ENCODE measurements around the gene JUP.
"Not testable (repeated sequence)": the region's sequence is repeated elsewhere in the genome, so short reads cannot be mapped to it uniquely, and the experiment has no call there.

JUP gene

DNA sequence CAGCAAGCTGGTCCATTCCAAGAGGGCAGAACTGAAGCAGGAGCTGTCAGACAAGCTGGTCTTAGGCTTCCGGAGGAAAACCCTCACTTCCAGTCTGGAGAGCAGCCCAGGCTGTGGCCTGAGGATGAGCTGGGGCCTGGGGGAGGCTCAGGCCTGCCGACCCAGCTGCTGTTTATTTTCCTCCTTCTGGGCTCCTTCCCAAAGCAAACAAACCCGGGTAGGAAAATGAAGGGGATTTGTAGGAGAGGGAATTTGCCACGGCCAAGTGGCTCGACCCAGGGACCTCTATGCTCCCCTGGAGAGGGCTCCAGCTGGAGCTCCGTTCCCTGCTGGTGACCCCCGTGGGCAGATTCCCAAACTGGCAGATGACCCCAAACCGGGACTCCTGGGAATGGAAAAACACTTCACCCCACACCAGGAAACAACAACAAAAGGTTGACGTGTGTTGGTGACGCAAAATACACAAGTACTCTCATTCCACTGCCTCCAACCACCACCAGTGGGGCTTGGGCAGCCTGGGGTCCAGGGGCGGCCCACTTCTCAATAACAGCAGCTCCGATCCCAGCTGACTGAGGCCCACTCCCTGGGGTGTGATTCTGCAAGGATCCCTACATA, 8.8 kb downstream of the JUP start:
- no peak for DNase-seq

GRCh38 chr17:41777157-41777573, 9.3 kb downstream of the JUP start:
- DNase-seq = no peak

DNA sequence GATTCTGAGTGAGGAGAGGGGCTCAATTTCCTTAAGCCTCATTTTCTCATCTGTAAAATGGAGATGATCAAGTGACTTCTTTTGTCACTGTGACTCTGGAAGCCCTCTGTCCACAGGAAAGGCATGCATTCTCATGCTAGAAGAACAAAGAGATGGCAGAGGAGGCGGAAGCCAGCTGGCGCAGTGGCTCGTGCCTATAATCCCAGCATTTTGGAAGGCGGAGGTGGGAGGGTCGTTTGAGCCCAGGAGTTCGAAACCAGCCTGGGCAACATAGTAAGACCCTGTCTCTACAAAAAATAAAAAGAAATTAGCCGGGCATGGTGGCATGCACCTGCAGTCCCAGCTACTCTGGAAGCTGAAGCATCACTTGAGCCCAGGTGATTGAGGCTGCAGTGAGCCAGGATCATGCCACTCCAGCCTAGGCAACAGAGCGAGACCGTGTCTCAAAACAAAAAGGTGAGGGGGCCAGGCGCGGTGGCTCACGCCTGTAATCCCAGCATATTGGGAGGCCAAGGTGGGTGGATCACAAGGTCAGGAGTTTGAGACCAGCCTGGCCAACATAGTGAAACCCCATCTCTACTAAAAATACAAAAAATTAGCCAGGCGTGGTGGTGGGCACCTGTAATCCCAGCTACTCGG, 10.1 kb downstream of the JUP start:
- DNase-seq = not testable (repeated sequence)

GRCh38 chr17:41775394-41776226, 10.9 kb downstream of the JUP start:
- DNase-seq = no peak

- no peak for DNase-seq
Measured at GRCh38 chr17:41773731-41774193, 12.7 kb downstream of the JUP start.

DNA sequence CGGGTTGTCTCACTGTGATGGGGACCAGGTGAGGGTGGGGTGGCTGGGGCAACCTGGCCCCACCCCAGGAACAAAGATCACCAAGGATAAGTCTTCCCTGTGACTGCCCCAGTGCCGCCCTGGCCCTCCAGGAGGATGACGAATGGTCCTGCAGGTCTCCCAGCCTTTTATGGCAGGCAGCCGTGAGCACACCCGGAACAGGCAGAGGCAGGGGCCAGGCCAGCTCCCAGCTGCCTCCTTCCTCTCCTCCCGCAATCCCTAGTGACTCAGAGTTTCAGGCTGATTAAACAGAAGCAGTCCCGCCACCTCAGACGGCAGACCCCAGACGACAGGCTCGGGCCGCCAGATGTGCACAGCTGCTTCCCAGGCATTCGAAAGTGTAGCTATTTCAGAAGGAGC, 13.3 kb downstream of the JUP start:
- DNase-seq = no peak

- DNase-seq = no peak
Measured at GRCh38 chr17:41772586-41773189, 13.8 kb downstream of the JUP start.

DNA sequence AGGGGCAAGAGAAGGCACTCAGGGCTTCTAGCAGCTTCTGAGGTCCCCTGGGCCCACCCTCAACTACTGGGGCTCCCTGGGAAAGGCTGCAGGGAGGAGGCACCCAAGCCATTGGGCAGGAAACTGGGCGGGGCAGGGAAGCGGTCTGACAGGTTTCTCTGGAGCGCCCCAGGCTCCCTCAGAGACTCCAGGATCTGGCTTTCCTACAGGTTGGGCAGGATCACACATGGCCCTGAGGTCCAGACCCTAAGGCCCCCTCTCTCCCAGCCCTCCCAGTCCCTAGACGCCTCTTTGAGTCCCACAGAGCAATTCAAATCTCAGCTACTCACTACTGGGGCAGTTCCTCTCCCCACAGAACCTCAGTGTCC, 14.3 kb downstream of the JUP start:
- no peak for DNase-seq

DNA sequence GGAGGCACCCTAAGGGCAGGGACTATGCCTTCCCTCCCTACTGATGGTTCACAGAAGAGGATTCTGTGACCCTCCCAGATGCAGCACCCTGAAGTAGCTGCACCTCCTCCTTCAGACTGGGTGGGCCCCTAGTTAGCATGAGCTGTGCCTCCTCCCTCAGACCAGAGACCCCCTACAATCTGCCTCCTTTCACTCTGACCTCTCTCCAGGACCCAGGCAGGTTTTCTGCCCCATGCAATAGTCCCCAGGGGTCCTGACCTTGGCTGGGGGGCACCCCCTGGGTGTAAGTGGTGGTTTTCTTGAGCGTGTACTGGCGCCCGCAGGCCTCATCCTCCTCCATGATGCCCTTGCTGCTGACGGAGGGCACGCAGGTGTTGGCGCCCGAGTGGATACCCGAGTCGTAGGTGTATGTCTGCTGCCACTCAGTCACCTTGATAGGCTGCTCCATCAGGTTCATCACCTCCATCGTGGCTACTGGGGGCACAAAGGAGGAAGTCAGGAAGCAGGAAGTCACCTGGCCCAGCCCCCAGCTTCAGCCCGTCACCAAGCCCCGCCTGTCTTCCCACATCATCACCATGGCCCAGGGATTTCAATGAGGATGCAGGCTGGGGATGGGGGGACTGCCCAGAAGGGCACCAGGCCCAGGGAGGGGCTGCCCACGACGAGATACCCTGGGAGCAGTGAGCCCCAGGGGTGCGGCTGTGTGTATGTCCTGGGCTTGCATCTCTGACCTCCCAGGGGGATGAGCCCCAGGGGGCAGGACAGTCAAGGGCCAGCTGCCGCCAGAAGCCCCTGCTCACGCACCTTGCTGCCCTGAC, 14.9 kb downstream of the JUP start:
- DNase-seq = no peak

DNA sequence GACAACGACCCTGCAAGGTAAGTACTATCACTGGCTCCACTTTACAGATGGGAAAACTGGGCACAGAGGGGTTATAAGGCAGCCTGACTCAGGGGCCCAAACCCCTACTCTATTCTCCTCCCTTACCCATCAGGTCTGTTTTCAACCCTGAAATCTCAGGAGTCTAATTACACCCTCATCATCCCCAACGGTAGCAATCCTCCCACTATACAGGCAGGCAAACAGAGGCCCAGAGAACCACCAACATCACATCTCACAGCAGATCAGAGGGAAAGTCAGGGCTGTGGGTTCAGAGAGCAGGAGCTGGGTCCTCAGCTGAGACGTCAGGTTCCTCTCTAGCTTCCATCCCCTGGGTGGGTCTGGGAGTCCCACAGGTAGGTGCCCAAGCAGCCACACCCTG, 16.5 kb downstream of the JUP start:
- DNase-seq = no peak

DNA sequence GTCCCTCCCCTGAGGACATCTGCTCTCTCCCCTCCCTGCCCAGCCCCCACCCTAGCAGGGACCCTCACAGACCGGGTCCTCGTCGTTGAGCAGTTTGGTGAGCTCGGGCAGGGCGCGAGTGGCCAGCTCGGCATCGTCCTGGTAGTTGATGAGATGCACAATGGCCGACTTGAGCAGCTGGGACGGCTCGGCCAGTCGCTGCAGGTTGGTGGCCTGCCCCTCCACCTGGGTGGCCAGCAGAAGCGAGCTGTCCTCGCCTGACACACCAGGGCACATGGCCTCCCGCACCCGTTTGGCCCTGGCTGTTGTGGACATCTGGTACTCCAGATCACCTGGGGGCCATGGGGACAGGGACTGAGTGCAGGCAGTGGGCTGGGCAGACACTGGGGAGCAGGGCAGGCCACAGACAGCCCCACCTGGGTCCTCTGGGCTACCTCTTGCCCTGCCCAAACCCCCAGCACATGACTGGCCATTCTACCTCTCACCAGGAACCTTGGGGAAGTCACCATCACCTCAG, 17.1 kb downstream of the JUP start:
- no peak for DNase-seq

DNA sequence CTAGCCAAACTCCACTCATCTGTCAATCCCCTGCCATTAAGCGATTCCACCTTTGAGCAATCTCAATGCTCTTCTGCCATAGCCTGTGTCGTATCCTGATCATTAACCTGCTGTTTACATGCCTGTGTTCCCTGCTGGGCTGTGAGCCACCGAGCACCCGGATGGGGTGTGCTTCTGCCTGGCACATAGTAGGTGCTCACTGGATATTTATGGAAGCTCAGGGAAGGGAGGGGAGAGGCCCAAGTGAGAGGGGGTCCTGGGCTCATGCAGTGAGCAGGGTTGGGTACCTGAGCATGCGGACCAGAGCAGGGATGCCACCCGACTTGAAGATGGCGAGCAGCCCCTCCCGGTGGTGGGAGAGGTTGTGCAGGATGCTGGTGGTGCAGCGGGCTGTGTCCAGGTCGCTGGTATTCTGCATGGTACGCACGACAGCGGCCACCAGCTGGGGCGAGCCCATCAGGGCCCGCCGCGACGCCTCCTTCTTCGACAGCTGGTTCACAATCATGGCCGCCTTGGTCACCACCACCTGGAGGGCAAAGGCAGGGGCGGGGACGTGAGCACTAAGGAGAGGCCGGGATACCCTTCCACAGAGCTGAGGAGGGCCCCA, 17.7 kb downstream of the JUP start:
- DNase-seq = no peak

GRCh38 chr17:41767324-41768042, 19.0 kb downstream of the JUP start:
- no peak for DNase-seq

DNA sequence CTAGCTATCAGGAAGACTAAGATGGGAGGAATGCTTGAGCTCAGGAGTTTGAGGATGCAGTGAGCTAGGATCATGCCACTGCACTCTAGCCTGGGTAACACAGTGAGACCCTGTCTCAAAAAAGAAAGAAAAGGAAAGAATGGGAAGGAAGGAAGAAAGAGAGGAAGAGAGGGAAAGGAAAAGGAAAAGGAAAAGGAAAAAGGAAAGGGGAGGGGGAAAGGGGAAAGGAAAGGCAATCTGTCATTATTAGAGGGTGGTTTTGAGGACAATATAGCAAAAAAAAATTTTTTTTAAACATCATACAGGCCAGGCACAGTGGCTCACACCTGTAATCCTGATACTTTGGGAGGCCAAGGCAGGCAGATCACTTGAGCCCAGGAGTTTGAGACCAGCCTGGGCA, 20.4 kb downstream of the JUP start:
- DNase-seq = no peak

GRCh38 chr17:41763327-41763726, 23.2 kb downstream of the JUP start:
- DNase-seq = no peak

GRCh38 chr17:41762841-41763240, 23.7 kb downstream of the JUP start:
- no peak for DNase-seq

DNA sequence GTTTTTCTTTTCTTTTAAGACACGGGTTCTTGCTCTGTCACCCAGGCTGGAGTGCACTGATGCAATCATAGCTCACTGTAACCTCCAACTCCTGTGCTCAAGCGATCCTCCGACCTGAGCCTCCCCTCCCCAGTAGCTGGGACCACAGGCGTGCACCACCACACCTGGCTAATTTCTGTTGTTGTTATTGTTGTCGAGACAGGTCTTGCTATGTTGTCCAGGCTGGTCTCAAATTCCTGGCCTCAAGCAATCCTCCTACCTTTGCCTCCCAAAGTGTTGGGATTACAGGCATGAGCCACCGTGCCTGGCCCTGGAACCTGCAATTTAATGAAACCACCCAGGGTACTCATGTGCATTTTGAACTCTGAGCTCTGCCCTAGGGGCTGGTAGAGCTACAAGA, 24.1 kb downstream of the JUP start:
- DNase-seq = no peak

GRCh38 chr17:41760878-41761277, 25.6 kb downstream of the JUP start:
- no peak for DNase-seq

DNA sequence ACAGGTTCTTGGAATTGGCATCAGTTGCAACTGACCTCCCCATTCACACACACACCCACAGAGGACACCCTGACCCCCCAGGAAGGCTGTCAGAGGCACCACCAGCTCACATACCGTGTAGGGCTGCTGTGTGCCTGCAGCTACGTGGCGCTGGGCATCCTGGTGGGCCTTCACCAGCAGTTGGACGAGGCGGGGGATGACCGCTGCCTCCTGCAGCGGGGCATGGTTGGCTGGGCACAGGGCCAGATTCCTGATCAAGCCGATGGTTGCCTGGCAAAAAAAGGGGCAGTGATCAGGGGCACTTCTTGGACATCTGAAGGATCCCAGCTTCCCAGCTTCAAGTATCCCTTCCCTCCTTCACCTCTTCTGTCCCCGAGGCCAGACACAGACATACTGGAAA, 27.9 kb downstream of the JUP start:
- DNase-seq = no peak

DNA sequence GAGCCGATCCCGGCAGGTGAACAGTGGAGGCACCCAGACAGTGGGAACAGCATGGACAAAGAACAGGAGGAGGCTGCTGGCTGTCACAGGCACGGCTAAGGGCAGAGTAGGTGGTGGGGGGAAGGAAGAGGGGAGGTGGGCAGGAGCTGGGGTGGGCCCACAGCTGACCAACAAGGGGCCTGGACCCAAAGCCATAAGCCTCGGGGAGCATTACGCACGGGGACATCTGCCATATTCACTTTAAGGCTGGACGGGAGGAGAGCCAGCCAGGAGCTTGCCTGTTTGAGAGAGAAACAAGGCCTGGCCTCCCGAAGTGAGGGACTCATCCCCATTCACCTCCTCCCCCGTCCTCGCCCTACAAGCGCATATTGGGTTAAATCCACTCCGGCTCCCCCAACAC, 32.4 kb downstream of the JUP start:
- no peak for DNase-seq

GRCh38 chr17:41751288-41751687, 35.2 kb downstream of the JUP start:
- no peak for DNase-seq
